ENCODE measurements around the gene SAMD11.
"Not testable (repeated sequence)": the region's sequence is repeated elsewhere in the genome, so short reads cannot be mapped to it uniquely, and the experiment has no call there.

SAMD11 gene

GRCh38 chr1:980137-980571, 56.4 kb downstream of the SAMD11 start:
- DNase-seq: no peak

DNA sequence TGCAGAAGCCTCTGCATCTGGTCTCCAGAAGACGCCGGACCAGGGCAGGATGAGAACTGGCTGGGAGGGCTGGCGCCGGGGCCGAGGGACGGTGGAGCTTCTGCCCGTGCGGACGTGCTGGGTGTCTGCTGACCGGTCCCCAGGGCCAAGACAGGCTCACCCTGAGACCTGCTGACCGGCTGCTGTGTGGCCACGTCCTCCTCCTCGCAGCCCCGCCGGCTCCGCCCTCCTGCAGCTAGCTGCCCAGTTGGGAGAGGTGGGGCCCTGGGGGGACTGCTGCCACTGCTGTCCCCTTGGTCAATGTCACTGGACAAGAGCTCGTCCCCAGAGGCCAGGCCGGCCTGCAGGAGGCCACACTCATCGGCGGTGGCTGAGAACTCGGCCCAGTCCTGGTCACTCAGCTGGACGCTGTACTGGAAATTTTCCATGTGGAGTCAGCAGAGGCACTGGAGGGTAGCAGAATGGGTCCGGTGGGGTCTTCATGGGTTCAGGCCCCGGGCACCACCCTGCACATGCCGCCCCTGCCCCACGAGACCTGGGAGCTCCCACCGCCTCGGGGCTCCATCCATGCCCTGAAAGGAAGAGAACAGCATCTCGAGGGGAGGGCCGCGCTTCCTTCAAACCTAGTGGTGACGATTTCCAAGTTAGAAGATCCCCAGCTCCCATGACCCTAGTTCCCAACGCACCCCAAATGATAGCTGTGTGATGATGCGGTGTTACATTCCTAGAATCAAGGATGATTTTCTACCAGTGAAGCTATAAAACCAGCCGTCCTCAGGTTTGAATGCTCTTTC, 57.1 kb downstream of the SAMD11 start:
- DNase-seq: no peak

GRCh38 chr1:981491-981954, 57.8 kb downstream of the SAMD11 start:
- DNase-seq: no peak

DNA sequence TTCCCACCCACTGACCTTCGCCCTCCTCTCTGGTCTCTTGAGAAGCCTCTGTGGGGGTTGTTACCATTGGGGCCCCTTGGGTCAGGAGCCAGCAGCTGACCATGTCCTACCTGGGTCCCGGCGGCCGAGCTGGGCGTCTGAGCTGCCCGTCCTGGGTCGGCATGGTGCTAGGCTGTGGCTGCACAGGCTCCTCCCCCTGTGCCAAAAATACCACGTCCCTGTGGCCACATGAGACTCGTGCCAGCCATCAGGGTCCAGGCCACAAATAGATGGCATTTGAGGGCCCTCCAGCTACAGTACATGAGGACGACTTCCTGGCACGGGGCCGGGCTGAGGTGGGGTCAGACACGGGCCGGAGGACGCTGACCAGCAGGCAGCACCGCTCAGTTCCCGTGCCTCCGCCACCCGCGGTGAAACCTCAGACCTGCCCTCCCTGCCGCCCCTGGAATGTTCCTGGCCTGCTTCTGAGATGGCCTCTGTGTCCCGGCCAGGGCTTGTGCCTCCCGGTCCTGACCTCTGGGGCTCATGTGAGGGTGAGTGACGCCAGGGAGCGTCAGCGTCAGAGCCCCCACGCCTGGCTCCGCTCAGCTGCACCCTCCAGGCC, 58.3 kb downstream of the SAMD11 start, which contains the start of gene PERM1:
Gene PERM1, minus strand, starts transcription at position 139 of the 604 bp plus-strand sequence. CDS start 1,064 bp downstream, outside the sequence.
- no peak for DNase-seq

GRCh38 chr1:982765-983436, 59.2 kb downstream of the SAMD11 start:
- no peak for DNase-seq

- DNase-seq: no peak
These were observed 60.2 kb downstream of the SAMD11 start for GRCh38 chr1:983798-984475.

DNA sequence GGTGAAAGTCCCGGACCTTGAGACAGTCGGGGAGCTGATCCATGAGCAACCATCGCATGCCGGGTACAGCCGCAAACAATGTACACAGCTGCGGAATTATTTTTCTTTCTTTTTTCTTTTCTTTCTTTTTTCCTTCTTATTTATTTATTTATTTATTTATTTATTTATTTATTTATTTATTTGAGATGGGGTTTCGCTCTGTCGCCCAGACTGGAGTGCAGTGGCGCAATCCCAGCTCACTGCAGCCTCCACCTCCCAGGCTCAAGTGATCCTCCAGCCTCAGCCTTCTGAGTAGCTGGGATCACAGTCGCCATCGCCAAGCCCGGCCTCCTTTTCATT, 60.7 kb downstream of the SAMD11 start:
- DNase-seq: no peak

DNA sequence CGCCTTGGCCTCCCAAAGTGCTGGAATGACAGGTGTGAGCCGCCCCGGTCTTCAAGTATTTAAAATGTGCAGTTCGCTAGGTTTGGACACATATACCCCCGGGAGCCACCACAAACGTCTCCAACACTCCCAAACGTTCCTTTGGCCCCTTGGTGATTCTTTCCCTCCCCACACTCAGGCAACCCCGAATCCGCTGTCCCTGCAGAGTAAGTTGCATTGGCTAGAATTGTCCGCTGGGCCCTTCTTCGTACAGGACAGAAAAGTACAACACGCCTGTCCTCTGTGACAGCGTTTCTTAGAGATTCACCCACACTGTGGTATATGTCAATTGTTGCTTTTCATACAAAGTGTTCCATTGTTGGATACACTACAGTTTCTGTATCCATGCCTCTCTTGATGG, 61.4 kb downstream of the SAMD11 start:
- no peak for DNase-seq

DNA sequence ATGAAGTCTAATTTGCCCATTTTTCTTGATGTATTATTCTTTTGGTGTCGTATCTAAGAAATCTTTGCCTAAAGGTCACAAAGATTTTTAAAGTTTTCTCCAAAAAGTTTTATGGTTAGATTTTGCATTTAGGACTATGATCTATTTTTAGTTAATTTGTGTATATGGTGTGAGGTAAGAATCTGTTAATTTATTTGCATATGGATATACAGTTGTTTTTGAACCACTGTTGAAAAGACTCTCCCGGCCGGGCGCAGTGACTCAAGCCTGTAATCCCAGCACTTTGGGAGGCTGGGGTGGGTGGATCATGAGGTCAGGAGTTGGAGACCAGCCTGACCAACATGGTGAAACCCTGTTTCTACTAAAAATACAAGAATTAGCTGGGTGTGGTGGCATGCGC, 64.3 kb downstream of the SAMD11 start:
- not testable (repeated sequence) for DNase-seq

- not testable (repeated sequence) for DNase-seq
These were observed 67.6 kb downstream of the SAMD11 start for GRCh38 chr1:991275-991674.

DNA sequence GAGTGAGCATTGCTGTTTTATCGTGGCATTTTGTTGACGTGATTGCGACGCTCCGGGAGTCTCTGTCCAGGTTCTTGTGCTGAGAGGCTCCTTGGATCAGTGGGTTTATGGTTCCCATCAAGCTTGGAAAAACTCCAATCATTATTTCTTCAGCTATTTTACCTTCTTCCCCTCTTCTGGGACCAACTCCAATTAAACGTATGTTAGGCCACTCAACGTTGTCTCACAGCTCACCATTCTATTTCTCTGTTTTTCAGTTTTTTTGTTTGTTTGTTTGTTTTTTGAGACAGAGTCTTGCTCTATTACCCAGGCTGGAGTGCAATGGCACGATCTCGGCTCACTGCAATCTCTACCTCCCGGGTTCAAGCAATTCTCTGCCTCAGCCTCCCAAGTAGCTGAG, 68.2 kb downstream of the SAMD11 start:
- no peak for DNase-seq

DNA sequence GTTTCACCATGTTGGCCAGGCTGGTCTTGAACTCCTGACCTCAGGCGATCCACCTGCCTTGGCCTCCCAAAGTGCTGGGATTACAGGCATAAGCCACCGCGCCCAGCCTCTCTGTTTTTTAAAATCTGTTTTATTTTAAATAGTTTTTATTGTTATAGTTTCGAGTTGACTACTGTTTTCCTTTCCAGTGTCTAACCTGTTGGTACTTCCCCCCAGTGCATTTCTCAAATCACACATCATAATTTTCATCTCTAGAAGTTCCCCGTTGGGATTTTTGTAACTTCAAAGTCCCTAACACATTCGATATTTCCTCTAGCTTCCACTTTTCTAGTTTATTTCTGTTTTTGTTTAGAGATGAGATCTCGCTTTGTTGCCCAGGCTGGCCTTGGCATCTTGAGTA, 68.6 kb downstream of the SAMD11 start:
- DNase-seq: no peak

DNA sequence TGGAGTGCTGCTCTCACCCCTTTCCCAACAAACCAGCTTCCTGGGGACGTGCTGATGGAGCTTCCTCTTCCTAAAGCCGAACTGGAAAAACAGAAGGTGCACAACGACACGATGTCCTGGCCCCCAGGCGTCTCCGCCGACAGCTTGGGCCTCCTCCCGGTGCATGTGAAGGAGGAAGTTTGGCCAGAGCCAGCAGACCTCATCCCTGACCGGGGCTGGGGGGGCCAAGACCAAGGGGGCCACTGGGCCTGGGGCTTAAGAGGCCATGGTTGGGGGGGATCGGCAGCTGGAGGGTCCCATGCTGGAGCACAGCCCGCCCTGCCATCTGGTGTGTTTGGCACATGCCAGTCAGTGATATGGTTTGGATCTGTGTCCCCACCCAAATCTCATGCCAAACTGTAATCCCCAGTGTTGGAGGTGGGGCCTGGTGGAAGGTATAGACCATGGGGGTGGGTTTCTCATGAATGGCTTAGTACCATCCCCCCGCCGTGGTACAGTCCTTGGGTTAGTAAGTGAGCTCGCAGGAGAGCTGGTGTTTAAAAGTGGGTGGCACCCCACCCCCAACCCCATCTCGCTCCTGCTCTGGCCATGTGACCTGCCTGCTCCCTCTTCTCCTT, 69.8 kb downstream of the SAMD11 start:
- no peak for DNase-seq

All from NCI-H1048 (cell line).